Muscle of leg (tissue), 11 donors: Measurements from ENCODE around the gene SYNGR3. TPM values are rescaled to one million over a fixed set of nuclear protein-coding genes. Genes with fewer than 3 reads are reported as not detected.

Source experiments
- DNase-seq: peaks from one replicate; pipeline ENCODE4 v3.0.0; 2013
- H3K27ac ChIP-seq: one replicate; pipeline ENCODE4 v1.5.1; 2013; ENCODE audit warnings: mild to moderate bottlenecking, low read length, control low read depth
- H3K27me3 ChIP-seq: one replicate; pipeline ENCODE4 v1.6.1; 2013; ENCODE audit warnings: low read length; ENCODE audit not compliant: control insufficient read depth, insufficient read depth
- H3K36me3 ChIP-seq: one replicate; pipeline ENCODE4 v1.6.1; 2013; ENCODE audit warnings: low read length; ENCODE audit not compliant: control insufficient read depth, insufficient read depth
- H3K4me1 ChIP-seq: one replicate; pipeline ENCODE4 v1.6.1; 2013; ENCODE audit warnings: low read length; ENCODE audit not compliant: control insufficient read depth, insufficient read depth
- H3K4me3 ChIP-seq: one replicate; pipeline ENCODE4 v1.5.1; 2013; ENCODE audit warnings: low read length, control low read depth
- H3K9me3 ChIP-seq: replicated peaks from 2 replicates; pipeline ENCODE4 v1.6.1; 2013; ENCODE audit warnings: low read depth, low read length; ENCODE audit not compliant: control insufficient read depth
- WGBS: methylation state at CpG from one replicate; pipeline ENCODE4 v1.1.5; 2013; ENCODE audit warnings: missing lambda C conversion rate; ENCODE audit not compliant: insufficient coverage; 5-methylcytosine and 5-hydroxymethylcytosine counted together
- polyA plus RNA-seq, 8 donors: library from polyadenylated mRNA; unstranded; fragments of 120-200 nt; gene quantifications; one replicate each; pipeline versions ENCODE4 v1.2.1 to v1.2.3, GENCODE V29; 2013; ENCODE audit warnings: inconsistent platforms in 1 of 8, low replicate concordance in 1 of 8; ENCODE audit not compliant: insufficient read length in 8 of 8, insufficient read depth in 1 of 8
- total RNA-seq: library from RNA; stranded (reverse); fragments of 120-200 nt; gene quantifications from one replicate; pipeline ENCODE4 v1.2.4, GENCODE V29; 2013

SYNGR3 gene
- total and polyA plus RNA-seq, 9 donors: 0.70 to 1.5 (median 1.2) TPM

DNA sequence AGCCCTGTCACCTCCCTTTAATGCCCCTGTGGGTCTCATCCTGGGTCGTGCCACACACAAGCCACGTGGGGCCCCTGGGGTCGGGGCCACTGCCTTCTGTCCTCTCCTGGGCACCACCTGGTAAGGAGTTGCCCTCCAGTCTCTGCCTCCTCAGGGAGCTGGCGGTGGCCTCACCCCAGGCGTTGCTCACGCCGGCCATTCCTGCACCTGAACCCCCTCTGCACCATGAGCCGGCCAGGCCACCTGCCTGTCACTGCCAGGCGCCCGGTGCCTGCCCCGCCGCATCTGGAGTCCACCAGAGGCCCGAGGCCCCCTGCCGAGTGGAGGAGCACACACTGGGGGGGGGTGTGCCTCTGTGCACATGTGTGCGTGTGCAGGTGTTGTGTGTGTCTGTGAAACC is 47.3 kb downstream of the SYNGR3 start:
- DNase-seq: no peak
- H3K9me3 ChIP-seq: no peaks in the 10 kb centered on the region
- H3K36me3 ChIP-seq: peaks cover 19% of the 10 kb centered on the region
- H3K27me3 ChIP-seq: no peaks in the 10 kb centered on the region
- H3K4me1 ChIP-seq: peaks cover 96% of the 10 kb centered on the region
- peak overlapping the region; percentile 91 for H3K27ac ChIP-seq
- H3K4me3 ChIP-seq: no peak overlapping the region
- 84% methylated on average over 5 of the region's 15 CpGs for WGBS

DNA sequence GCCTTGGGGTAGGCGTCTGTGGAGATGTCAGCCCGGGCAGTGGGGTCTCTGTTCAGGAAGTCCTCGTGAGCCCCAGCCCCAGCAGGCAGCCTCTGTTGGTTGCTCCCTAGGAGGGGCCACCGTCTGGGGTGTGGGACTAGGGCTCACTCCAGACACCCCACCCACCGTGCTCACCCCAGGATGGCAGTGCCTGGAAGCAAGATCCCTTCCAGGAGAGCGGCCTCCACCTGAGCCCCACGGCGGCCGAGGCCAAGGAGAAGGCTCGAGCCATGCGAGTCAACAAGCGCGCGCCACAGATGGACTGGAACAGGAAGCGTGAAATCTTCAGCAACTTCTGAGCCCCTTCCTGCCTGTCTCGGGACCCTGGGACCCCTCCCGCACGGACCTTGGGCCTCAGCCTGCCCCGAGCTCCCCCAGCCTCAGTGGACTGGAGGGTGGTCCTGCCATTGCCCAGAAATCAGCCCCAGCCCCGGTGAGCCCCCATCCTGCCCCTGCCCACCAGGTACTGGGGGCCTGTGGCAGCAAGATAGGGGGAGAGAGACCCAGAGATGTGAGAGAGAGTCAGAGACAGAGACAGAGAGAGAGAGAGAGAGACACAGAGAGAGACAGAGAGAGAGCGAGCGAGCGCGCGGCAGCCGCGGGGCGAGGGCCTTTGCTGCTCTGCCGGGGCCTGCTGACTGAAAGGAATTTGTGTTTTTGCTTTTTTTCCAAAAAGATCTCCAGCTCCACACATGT is 48.0 kb downstream of the SYNGR3 start:
- Histone ChIP-seq H3K36me3 (peaks cover 19% of the 10 kb centered on the region), H3K4me3 (no peak overlapping the region), H3K27ac (peak overlapping the region; percentile 91), H3K27me3 (no peaks in the 10 kb centered on the region), H3K9me3 (no peaks in the 10 kb centered on the region), H3K4me1 (peaks cover 93% of the 10 kb centered on the region)
- WGBS: 29% methylated on average over 17 of the region's 29 CpGs
- no peak for DNase-seq

DNA sequence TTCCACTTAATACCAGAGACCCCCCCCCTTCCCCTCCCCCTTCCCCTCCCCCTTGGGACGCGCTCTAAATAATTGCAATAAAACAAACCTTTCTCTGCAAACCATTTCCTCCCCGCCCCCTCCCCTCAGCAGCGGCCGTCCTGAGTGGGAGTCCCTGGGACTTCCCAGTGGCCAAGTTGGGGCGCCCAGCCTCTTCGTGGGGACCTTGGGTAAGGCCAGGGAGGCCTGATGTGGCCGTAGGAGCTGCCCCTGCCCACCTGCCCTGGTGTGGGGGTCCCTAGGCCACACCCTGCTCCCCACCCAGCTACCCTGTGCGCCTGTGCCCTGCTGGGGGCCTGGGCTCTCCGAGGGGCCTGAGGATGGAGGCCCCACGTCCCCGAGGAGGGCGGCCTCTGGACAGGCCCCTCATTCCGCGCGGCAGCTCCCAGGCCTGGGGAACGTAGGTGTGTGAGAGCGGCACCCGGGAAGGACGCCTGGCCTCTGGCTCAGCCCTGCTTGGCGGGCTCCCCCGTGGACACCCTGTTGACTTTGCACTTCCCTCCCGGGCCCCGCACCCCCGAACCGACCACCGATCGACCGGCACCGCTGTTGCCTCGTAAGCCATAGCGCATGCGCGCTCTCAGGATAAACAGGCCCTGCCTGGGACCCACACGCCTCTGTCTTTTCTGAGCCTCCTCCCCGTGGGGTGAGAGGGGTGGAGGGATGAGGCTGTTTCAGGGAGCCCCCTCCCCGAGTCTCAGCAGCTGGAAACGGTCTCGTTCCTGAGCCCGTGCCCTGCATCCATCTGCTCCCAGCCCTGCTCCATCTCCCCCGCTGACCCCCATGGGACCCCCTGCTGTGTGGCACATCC is 48.8 kb downstream of the SYNGR3 start:
- Histone ChIP-seq H3K36me3 (peaks cover 19% of the 10 kb centered on the region), H3K4me1 (peaks cover 93% of the 10 kb centered on the region)

DNA sequence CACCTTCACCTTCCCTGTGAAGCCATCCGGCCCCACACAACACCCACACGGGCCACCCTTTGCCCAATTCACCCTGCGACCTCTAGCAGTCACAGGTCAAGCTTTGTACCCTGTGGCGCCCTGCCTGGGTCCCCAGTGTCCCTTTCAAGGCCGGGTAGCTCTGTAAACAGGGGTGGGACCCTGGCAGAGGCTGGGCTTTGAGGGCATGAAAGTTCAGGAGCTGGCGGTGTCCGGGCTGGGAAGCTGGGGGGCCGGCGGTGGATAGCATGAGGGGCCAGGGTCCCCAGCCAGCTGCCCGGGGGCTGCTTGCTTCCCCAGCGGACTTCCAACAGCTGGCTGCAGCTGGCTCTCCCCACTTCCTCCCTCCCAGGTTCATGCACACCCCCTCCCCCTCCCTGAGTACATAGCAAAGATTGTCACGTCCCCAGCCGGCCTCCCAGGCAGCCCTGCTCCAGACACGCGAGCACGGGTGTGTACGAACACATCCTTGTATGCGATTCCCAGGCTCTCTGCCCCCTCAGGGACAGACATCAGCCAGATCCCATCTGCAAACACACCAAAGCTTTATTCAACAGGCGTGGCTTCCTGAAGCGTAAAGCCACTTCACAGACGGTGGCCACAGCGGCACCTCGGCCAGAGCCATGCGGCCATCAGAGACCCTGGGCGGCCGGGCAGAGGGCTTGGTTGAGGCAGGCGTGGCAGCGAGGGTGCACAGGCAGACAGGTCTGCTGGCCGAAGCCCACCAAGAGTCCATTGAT is 49.7 kb downstream of the SYNGR3 start:
- Histone ChIP-seq H3K27me3 (no peaks in the 10 kb centered on the region), H3K4me3 (no peak overlapping the region), H3K27ac (peak overlapping the region; percentile 85), H3K4me1 (peaks cover 96% of the 10 kb centered on the region), H3K36me3 (peaks cover 19% of the 10 kb centered on the region), H3K9me3 (no peaks in the 10 kb centered on the region)
- DNase-seq: peak; percentile 94
- 16% methylated on average over 23 of the region's 29 CpGs for WGBS

More for the DNA sequence above, 48.8 kb downstream of the SYNGR3 start:
- DNase-seq: peak; percentile 91
- H3K9me3 ChIP-seq: no peaks in the 10 kb centered on the region
- H3K27me3 ChIP-seq: no peaks in the 10 kb centered on the region
- no peak overlapping the region for H3K4me3 ChIP-seq
- WGBS: 31% methylated on average over 30 of the region's 41 CpGs
- H3K27ac ChIP-seq: peak overlapping the region; percentile 85

DNA sequence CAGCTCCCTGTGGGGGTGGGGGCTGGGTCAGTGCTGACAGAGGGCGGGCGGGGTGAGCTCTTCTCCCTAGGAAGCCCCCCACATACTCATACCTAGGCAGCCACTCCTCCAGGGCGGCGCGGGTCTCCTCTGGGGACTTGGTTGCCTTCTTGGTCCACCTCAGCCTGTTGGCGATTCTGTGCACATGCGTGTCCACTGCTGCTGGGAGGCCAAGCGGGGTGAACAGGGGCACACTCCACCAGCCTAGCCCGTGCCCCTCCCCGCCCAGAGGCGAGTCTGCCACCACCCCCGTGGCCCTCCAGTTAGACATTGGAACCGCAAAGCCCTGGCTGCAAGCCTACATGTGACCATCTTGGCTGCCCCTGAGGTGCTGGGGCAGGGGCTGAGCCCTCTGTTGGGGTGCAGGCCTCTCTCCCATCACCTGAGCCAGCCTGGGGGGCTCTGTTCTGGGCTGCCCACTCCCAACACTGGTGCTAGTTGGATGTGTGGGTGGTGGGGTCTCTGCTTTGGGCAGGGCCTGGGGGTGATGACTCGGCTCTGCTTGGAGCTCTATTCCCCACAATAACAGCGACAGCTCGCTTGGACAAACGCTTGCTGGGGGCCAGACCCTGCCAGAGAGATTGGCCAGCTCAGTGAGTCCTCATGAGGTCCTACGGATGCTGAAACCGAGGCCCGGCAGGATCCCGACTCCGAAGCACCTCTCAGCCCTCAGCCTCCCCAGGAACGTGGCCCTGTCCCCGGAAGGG is 50.4 kb downstream of the SYNGR3 start:
- DNase-seq: peak; percentile 49
- Histone ChIP-seq H3K4me3 (no peak overlapping the region), H3K36me3 (peaks cover 19% of the 10 kb centered on the region), H3K4me1 (peaks cover 90% of the 10 kb centered on the region), H3K27ac (peak overlapping the region; percentile 81), H3K9me3 (no peaks in the 10 kb centered on the region), H3K27me3 (no peaks in the 10 kb centered on the region)
- WGBS: 41% methylated on average over 17 of the region's 24 CpGs

DNA sequence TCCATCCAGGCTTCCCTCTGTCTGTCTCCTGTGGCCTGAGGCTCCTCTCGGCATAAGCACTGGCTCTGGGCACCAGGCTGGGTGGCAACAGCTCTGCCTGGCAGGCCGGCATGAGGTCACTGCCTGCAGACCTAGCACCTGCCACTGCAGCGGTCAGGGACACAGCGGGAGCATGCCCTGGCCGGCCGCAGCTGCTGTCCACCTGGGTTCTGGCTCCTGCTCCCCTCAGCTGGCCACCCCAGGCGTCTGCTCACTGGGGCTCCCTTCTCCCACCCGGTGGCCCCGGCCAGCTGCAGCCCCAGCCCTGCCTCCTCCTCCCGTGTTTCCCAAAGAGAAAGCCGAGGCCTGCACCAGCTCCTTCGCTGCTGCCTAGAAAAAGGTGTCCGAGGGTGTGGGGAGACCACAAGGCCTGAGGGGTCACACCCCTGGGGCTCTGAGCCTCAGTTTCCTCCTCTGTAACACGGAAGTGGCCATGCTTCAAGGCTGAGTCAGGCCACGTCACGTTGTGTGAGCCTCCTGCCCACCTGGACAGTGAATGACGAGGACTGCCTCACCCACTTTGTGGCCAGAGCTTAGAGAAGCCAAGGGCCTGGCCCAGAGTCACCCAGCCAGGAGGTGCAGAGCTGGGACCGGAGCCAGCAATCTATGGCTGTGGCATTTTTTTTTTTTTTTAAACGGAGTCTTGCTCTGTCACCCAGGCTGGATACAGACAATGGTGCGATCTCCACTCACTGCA is 51.2 kb downstream of the SYNGR3 start:
- no peaks in the 10 kb centered on the region for H3K9me3 ChIP-seq
- H3K27me3 ChIP-seq: no peaks in the 10 kb centered on the region
- H3K4me3 ChIP-seq: no peak overlapping the region
- 46% methylated on average over 16 of the region's 20 CpGs for WGBS
- peaks cover 83% of the 10 kb centered on the region for H3K4me1 ChIP-seq
- peaks cover 19% of the 10 kb centered on the region for H3K36me3 ChIP-seq
- peak; percentile 89 for DNase-seq
- peak overlapping the region; percentile 81 for H3K27ac ChIP-seq

DNA sequence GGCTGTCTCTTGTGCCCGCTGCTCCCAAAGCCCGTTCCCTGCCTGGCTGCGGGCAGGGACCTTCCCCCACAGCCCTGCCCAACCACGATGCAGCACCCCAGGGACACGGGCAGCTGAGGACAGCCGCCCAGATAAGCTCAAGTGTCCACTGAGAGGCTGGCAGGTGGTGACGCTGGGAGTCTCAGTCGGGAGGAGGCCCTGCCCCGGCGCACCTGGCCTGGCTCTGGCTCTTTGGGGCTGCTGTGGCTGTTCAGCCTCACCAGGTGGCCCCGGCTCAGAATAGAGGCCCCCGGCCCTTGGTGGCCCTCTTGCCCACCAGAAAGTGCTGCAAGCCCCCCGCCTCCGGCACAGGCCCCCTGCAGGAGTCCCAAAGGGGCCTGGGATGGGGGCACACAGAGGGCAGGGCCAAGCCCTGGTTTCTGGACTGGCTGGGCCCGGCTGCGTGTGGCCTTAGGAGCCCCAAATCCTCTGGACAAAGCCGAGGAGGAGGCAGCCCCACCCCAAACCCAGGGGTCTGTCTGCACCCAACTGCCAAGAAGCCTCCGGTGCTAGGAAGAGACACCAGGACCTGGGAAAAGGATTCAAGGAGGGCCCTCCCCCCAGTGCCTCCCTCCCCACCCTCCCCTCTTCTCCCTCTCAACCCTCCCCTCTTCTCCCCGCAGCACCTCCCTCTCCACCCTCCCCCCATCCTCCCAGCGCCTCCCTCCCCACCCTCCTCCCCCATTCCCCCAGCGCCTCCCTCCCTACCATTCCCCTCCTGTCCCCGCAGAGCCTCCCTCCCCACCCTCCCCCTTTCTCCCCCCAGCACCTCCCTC is 52.6 kb downstream of the SYNGR3 start:
- no peaks in the 10 kb centered on the region for H3K9me3 ChIP-seq
- H3K4me3 ChIP-seq: no peak overlapping the region
- no peak for DNase-seq
- no peaks in the 10 kb centered on the region for H3K27me3 ChIP-seq
- no peak overlapping the region for H3K27ac ChIP-seq
- 70% methylated on average over 18 of the region's 22 CpGs for WGBS
- H3K36me3 ChIP-seq: peaks cover 8% of the 10 kb centered on the region
- peaks cover 82% of the 10 kb centered on the region for H3K4me1 ChIP-seq

DNA sequence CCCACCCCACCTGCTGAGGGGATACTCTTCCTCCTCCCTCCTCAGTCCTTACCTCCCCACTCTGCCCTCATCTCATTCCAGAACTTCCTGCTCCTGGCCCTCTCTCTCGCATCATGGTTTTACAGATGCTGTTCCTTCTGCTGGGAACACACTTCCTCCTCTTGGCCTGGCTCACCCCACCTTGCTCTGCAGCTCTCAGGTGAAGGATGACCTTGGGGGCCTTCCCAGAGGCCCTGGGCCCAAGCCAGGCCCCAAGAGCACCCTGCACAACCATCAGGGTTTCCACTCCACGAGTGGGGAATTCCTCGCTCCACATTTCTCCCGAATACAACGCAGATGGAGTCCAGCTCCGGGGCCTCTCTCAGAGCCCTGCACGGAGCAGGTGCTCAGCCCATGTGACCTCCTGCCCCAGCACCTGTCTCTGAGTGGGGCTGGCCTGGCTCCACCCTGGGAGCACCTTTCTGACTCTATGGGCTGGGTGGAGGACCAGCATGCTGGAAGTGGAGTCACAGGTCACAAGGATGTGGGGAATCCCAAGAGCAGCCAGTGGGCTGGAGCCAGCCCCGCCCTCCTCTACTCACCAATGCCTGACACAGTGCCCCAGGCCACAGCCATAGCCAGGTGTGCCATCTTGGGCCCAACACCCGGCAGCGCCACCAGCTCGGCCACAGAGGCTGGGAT is 53.4 kb downstream of the SYNGR3 start:
- Histone ChIP-seq H3K9me3 (no peaks in the 10 kb centered on the region), H3K4me1 (peaks cover 76% of the 10 kb centered on the region), H3K27me3 (no peaks in the 10 kb centered on the region), H3K36me3 (peaks cover 4% of the 10 kb centered on the region), H3K4me3 (no peak overlapping the region), H3K27ac (no peak overlapping the region)
- no peak for DNase-seq
- 76% methylated on average over 11 of the region's 11 CpGs for WGBS
